NCI-H2196 treated with DMSO at 0.1 percent for 48 hours (cell line): Measurements from ENCODE around the gene SLC49A4.

Source experiments
- DNase-seq: peaks from one replicate; lab custom pipeline; 2025; ENCODE audit not compliant: unreplicated experiment; lab: John Stamatoyannopoulos, UW

SLC49A4 gene

GRCh38 chr3:122902326-122902725, 107.5 kb downstream of the SLC49A4 start:
- no peak for DNase-seq

GRCh38 chr3:122903171-122903570, 108.3 kb downstream of the SLC49A4 start:
- no peak for DNase-seq

- no peak for DNase-seq
Observed at GRCh38 chr3:122907471-122907870, 112.6 kb downstream of the SLC49A4 start.

- no peak for DNase-seq
Observed at GRCh38 chr3:122908251-122908650, 113.4 kb downstream of the SLC49A4 start.

- no peak for DNase-seq
Observed at GRCh38 chr3:122911901-122912300, 117.0 kb downstream of the SLC49A4 start.

GRCh38 chr3:122912772-122913538, 118.1 kb downstream of the SLC49A4 start:
- no peak for DNase-seq

- DNase-seq: no peak
Observed at GRCh38 chr3:122913539-122914100, 118.8 kb downstream of the SLC49A4 start.

GRCh38 chr3:122915300-122916055, 120.6 kb downstream of the SLC49A4 start:
- DNase-seq: no peak

- DNase-seq: no peak
Observed at GRCh38 chr3:122916084-122916483, 121.2 kb downstream of the SLC49A4 start.

GRCh38 chr3:122916580-122916979, 121.7 kb downstream of the SLC49A4 start:
- DNase-seq: no peak

- DNase-seq: no peak
Observed at GRCh38 chr3:122917412-122917811, 122.5 kb downstream of the SLC49A4 start.

- no peak for DNase-seq
Observed at GRCh38 chr3:122918576-122919290, 123.9 kb downstream of the SLC49A4 start.

GRCh38 chr3:122919291-122919610, 124.4 kb downstream of the SLC49A4 start:
- no peak for DNase-seq

- DNase-seq: no peak
Observed at GRCh38 chr3:122920986-122921385, 126.1 kb downstream of the SLC49A4 start.

- DNase-seq: no peak
Observed at GRCh38 chr3:122921791-122922651, 127.2 kb downstream of the SLC49A4 start.

- no peak for DNase-seq
Observed at GRCh38 chr3:122923611-122924010, 128.7 kb downstream of the SLC49A4 start.

- DNase-seq: no peak
Observed at GRCh38 chr3:122924056-122924455, 129.2 kb downstream of the SLC49A4 start.

GRCh38 chr3:122925756-122926155, 130.9 kb downstream of the SLC49A4 start:
- DNase-seq: no peak

- DNase-seq: no peak
Observed at GRCh38 chr3:122926322-122926721, 131.5 kb downstream of the SLC49A4 start.

GRCh38 chr3:122926811-122927210, 131.9 kb downstream of the SLC49A4 start:
- DNase-seq: no peak

- no peak for DNase-seq
Observed at GRCh38 chr3:122927726-122928125, 132.9 kb downstream of the SLC49A4 start.
